Measurements from ENCODE around the gene CYTL1.
A peak's percentile ranks its signal among the peaks of the same experiment; 100 is the strongest.

The CYTL1 gene

GRCh38 chr4:4995908-4996265, 23.4 kb downstream of the CYTL1 start:
- DNase-seq = no peak

- DNase-seq = peak; percentile 28
Measured at GRCh38 chr4:4995103-4995907, 24.0 kb downstream of the CYTL1 start.

- no peak for DNase-seq
Measured at GRCh38 chr4:4994312-4995097, 24.8 kb downstream of the CYTL1 start.

- no peak for DNase-seq
Measured at GRCh38 chr4:4992833-4993232, 26.4 kb downstream of the CYTL1 start.

GRCh38 chr4:4991541-4992099, 27.6 kb downstream of the CYTL1 start:
- no peak for DNase-seq

- DNase-seq = no peak
Measured at GRCh38 chr4:4990857-4991540, 28.3 kb downstream of the CYTL1 start.

GRCh38 chr4:4990329-4990728, 28.9 kb downstream of the CYTL1 start:
- no peak for DNase-seq

GRCh38 chr4:4989083-4989622, 30.1 kb downstream of the CYTL1 start:
- DNase-seq = no peak

GRCh38 chr4:4987656-4988055, 31.6 kb downstream of the CYTL1 start:
- no peak for DNase-seq

GRCh38 chr4:4986841-4987240, 32.4 kb downstream of the CYTL1 start:
- DNase-seq = no peak

- DNase-seq = peak; percentile 7
Measured at GRCh38 chr4:4985844-4986243, 33.4 kb downstream of the CYTL1 start.

- DNase-seq = no peak
Measured at GRCh38 chr4:4985036-4985435, 34.2 kb downstream of the CYTL1 start.

GRCh38 chr4:4984186-4984585, 35.1 kb downstream of the CYTL1 start:
- no peak for DNase-seq

GRCh38 chr4:4981827-4982226, 37.4 kb downstream of the CYTL1 start:
- no peak for DNase-seq

GRCh38 chr4:4981427-4981826, 37.8 kb downstream of the CYTL1 start:
- no peak for DNase-seq

- DNase-seq = no peak
Measured at GRCh38 chr4:4980621-4981230, 38.5 kb downstream of the CYTL1 start.

- DNase-seq = no peak
Measured at GRCh38 chr4:4979971-4980370, 39.3 kb downstream of the CYTL1 start.

GRCh38 chr4:4974727-4975126, 44.5 kb downstream of the CYTL1 start:
- no peak for DNase-seq

- DNase-seq = no peak
Measured at GRCh38 chr4:4971796-4972195, 47.5 kb downstream of the CYTL1 start.

GRCh38 chr4:4969298-4969697, 50.0 kb downstream of the CYTL1 start:
- DNase-seq = no peak

GRCh38 chr4:4968161-4968725, 51.0 kb downstream of the CYTL1 start:
- DNase-seq = no peak
